B cell (primary cell): Measurements from ENCODE around the gene MEN1. TPM values are rescaled to one million over a fixed set of nuclear protein-coding genes. Genes with fewer than 3 reads are reported as not detected.

Experiments used
- ATAC-seq: fragments of 200-7000 bp; cut with Tn5 transposase; one replicate; pipeline ENCODE4 v1.10.0; 2021; ENCODE audit warnings: low read depth, mild to moderate bottlenecking, moderate number of reproducible peaks, moderate library complexity
- CTCF ChIA-PET: fragments of 350-600 bp; sonication (Branson Sonifier 250); formaldehyde crosslinking; loops from one replicate; lab custom pipeline; 2021; ENCODE audit warnings: antibody characterized with exemption, inconsistent platforms; lab: Charles Lee
- POLR2A ChIA-PET: fragments of 350-600 bp; sonication (Branson Sonifier 250); formaldehyde crosslinking; loops from one replicate; lab custom pipeline; 2021; ENCODE audit warnings: antibody characterized with exemption; lab: Charles Lee
- DNase-seq: peaks from one replicate; pipeline ENCODE4 v3.0.0; 2013
- H2AFZ ChIP-seq: 2 replicates; pipeline ENCODE4 v1.6.1; 2012; ENCODE audit warnings: mild to moderate bottlenecking, low read depth, low read length; ENCODE audit not compliant: insufficient read depth, poor library complexity, severe bottlenecking
- H3K27ac ChIP-seq, 2 donors: 1 replicate in 1 of 2; 2 replicates in 1 of 2; pipeline ENCODE4 v1.5.1; 2012 to 2013; ENCODE audit warnings: low read length in 2 of 2, mild to moderate bottlenecking in 2 of 2, moderate library complexity in 1 of 2
- H3K27me3 ChIP-seq, 4 experiments: fragments of 200-600 bp in 1 of 4; sonication (generic) in 1 of 4; replicated peaks in 1 of 4; 1 replicate in 2 of 4; 2 replicates in 2 of 4; pipeline versions ENCODE4 v1.6.1 to v1.7.0; 2013 to 2016; ENCODE audit warnings: low read length in 3 of 4, mild to moderate bottlenecking in 2 of 4, mixed read lengths in 1 of 4, moderate library complexity in 1 of 4; ENCODE audit not compliant: insufficient read depth in 4 of 4, control insufficient read depth in 3 of 4; ENCODE audit errors: control extremely low read depth in 1 of 4
- H3K36me3 ChIP-seq, 2 experiments: replicated peaks in 1 of 2; 1 replicate in 1 of 2; 2 replicates in 1 of 2; pipeline versions ENCODE4 v1.6.1 to v1.7.1; 2013; ENCODE audit warnings: low read length in 1 of 2; ENCODE audit not compliant: insufficient read depth in 2 of 2, control insufficient read depth in 1 of 2; ENCODE audit errors: control extremely low read depth in 1 of 2, extremely low read depth in 1 of 2
- H3K4me1 ChIP-seq, 2 donors: fragments of 200-600 bp in 1 of 2; sonication (generic) in 1 of 2; 1 replicate in 1 of 2; 2 replicates in 1 of 2; pipeline versions ENCODE4 v1.5.1 to v1.6.1; 2013 to 2017; ENCODE audit warnings: low read length in 2 of 2; ENCODE audit not compliant: control insufficient read depth in 2 of 2, insufficient read depth in 2 of 2
- H3K4me2 ChIP-seq: replicated peaks from 2 replicates; pipeline ENCODE3; 2012; ENCODE audit warnings: mild to moderate bottlenecking, low read depth, low read length; ENCODE audit not compliant: poor library complexity, severe bottlenecking
- H3K4me3 ChIP-seq, 5 experiments: fragments of 200-600 bp in 1 of 5; sonication (generic) in 1 of 5; 1 replicate in 3 of 5; 2 replicates in 2 of 5; pipeline versions ENCODE4 v1.5.1 to v1.7.0; 2011 to 2016; ENCODE audit warnings: low read length in 4 of 5, mild to moderate bottlenecking in 4 of 5, low read depth in 2 of 5, control low read depth in 1 of 5, moderate library complexity in 1 of 5; ENCODE audit not compliant: insufficient read depth in 1 of 5; ENCODE audit errors: control extremely low read depth in 1 of 5, extremely low read depth in 1 of 5
- H3K79me2 ChIP-seq: fragments of 200-600 bp; sonication (generic); one replicate; pipeline ENCODE4 v1.6.0; 2016; ENCODE audit warnings: low read length; ENCODE audit not compliant: control insufficient read depth, insufficient read depth
- H3K9ac ChIP-seq: fragments of 200-600 bp; sonication (generic); 2 replicates; pipeline ENCODE4 v1.6.1; 2017; ENCODE audit warnings: mild to moderate bottlenecking, low read length, moderate library complexity
- H3K9me3 ChIP-seq, 3 donors: one replicate each; pipeline versions ENCODE4 v1.6.1 to v1.7.1; 2013; ENCODE audit warnings: low read length in 2 of 3; ENCODE audit not compliant: control insufficient read depth in 2 of 3, insufficient read depth in 1 of 3; ENCODE audit errors: control extremely low read depth in 1 of 3
- H4K20me1 ChIP-seq: 2 replicates; pipeline ENCODE4 v1.6.0; 2012; ENCODE audit warnings: mild to moderate bottlenecking, low read length; ENCODE audit not compliant: insufficient read depth, control insufficient read depth, poor library complexity, severe bottlenecking
- H3K27ac Mint-ChIP-seq: one replicate; pipeline ENCODE4 v1.8.0; 2021; ENCODE audit warnings: mixed read lengths
- H3K27me3 Mint-ChIP-seq: one replicate; pipeline ENCODE4 v1.8.0; 2021; ENCODE audit warnings: mixed read lengths
- H3K4me1 Mint-ChIP-seq: one replicate; pipeline ENCODE4 v1.8.0; 2021; ENCODE audit warnings: mixed read lengths
- H3K4me3 Mint-ChIP-seq: one replicate; pipeline ENCODE4 v1.8.0; 2021; ENCODE audit warnings: mixed read lengths
- H3K9me3 Mint-ChIP-seq: one replicate; pipeline ENCODE4 v1.8.0; 2022; ENCODE audit warnings: mixed read lengths; ENCODE audit not compliant: insufficient read depth
- CTCF ChIP-seq: fragments of 200-600 bp; IDR thresholded peaks from one replicate; pipeline ENCODE4 v1.8.0; 2022; ENCODE audit warnings: antibody characterized with exemption, mild to moderate bottlenecking
- EZH2 ChIP-seq: IDR thresholded peaks from 2 replicates; pipeline ENCODE4 v1.6.1; 2012; ENCODE audit warnings: borderline replicate concordance, low read depth, mild to moderate bottlenecking, moderate library complexity, low read length; ENCODE audit not compliant: insufficient read depth, poor library complexity, severe bottlenecking
- WGBS: methylation state at CpG from one replicate; pipeline ENCODE4 v1.1.5; 2013; ENCODE audit warnings: missing lambda C conversion rate; ENCODE audit not compliant: insufficient coverage; 5-methylcytosine and 5-hydroxymethylcytosine counted together
- intact Hi-C: fragments of 100-400 bp; cut with micrococcal nuclease; formaldehyde crosslinking; loops from one replicate; pipeline ENCODE4 v1.10.0; 2022
- polyA plus RNA-seq: library from polyadenylated mRNA; depleted of rRNA; stranded (reverse); fragments of >200 nt; gene quantifications from 2 replicates; pipeline ENCODE4 v1.2.3, GENCODE V29; 2012
- total RNA-seq, 2 donors: library from RNA; stranded (reverse); fragments of 120-200 nt in 1 of 2; gene quantifications; 1 replicate in 1 of 2; 2 replicates in 1 of 2; pipeline versions ENCODE4 v1.2.3 to v1.2.4, GENCODE V29; 2013 to 2022

Gene MEN1
- total and polyA plus RNA-seq, 2 donors (not counting 1 experiment from before 2014, with no cell fraction given) = 48.2 to 68.5 TPM

- Histone ChIP-seq H3K9me3 (no peaks in the 10 kb centered on the region), H3K27me3 (no peaks in the 10 kb centered on the region), H3K36me3 (peaks cover 0 to 11% of the 10 kb centered on the region in 2 experiments), H3K4me2 (no peak overlapping the region), H3K27ac (no peak overlapping the region), H3K9ac (no peak overlapping the region), H3K4me1 (no peaks in the 10 kb centered on the region), H2AFZ (no peak overlapping the region), H3K4me3 (no peak overlapping the region), H3K79me2 (no peaks in the 10 kb centered on the region), H4K20me1 (no peaks in the 10 kb centered on the region)
- ATAC-seq = no peak
- Mint-ChIP-seq H3K4me3 (no peak overlapping the region), H3K27ac (no peak overlapping the region), H3K4me1 (peaks cover 2% of the 10 kb centered on the region), H3K27me3 (no peaks in the 10 kb centered on the region), H3K9me3 (no peaks in the 10 kb centered on the region)
- intact Hi-C loops = no loop called here
- ChIA-PET CTCF (interaction anchor here (1.0 kb wide), 1 partner anchor 13 kb away, joined by 3 read pairs; the partner anchor contains the start of gene CDC42BPG), POLR2A (no interaction called here)
- DNase-seq = no peak
- WGBS = 95% methylated on average over 22 of the region's 24 CpGs
- TF ChIP-seq CTCF (no peak), EZH2 (no peak)
Measured at GRCh38 chr11:64831411-64831891, 21.1 kb upstream of the MEN1 start.

- Histone ChIP-seq H4K20me1 (no peaks in the 10 kb centered on the region), H3K36me3 (peaks cover 0 to 11% of the 10 kb centered on the region in 2 experiments), H2AFZ (no peak overlapping the region), H3K4me3 (no peak overlapping the region), H3K9ac (no peak overlapping the region), H3K9me3 (no peaks in the 10 kb centered on the region), H3K27me3 (no peaks in the 10 kb centered on the region), H3K27ac (no peak overlapping the region), H3K79me2 (no peaks in the 10 kb centered on the region), H3K4me1 (no peaks in the 10 kb centered on the region), H3K4me2 (no peak overlapping the region)
- TF ChIP-seq CTCF (no peak), EZH2 (no peak)
- Mint-ChIP-seq H3K27me3 (no peaks in the 10 kb centered on the region), H3K4me1 (peaks cover 2% of the 10 kb centered on the region), H3K27ac (no peak overlapping the region), H3K4me3 (no peak overlapping the region), H3K9me3 (no peaks in the 10 kb centered on the region)
- 94% methylated on average over 39 of the region's 43 CpGs for WGBS
- CTCF ChIA-PET = interaction anchor here (1.2 kb wide), 1 partner anchor 64 kb away, joined by 3 read pairs; no protein-coding TSS in a partner anchor
- DNase-seq = no peak
- ATAC-seq = no peak
- intact Hi-C loops = no loop called here
- POLR2A ChIA-PET = no interaction called here
Measured at GRCh38 chr11:64829536-64830251, 19.3 kb upstream of the MEN1 start.
